Stimulated activated CD8-positive, alpha-beta memory T cell treated with anti-CD3 and anti-CD28 coated beads, Interleukin-15, amount 100 ng/mL, for 4 hours (primary cell): ENCODE results near the gene PIGW.
"Not testable (repeated sequence)": the region's sequence is repeated elsewhere in the genome, so short reads cannot be mapped to it uniquely, and the experiment has no call there.

Experiments
- DNase-seq, 2 donors: peaks; one replicate each; pipeline ENCODE4 v3.0.0-alpha.2; 2020; ENCODE audit warnings: low read depth in 2 of 2

The PIGW gene

GRCh38 chr17:36507266-36507665 is 27.5 kb upstream of the PIGW start:
- DNase-seq = no peak

GRCh38 chr17:36508439-36508838 is 26.3 kb upstream of the PIGW start:
- DNase-seq = not testable (repeated sequence)

DNA sequence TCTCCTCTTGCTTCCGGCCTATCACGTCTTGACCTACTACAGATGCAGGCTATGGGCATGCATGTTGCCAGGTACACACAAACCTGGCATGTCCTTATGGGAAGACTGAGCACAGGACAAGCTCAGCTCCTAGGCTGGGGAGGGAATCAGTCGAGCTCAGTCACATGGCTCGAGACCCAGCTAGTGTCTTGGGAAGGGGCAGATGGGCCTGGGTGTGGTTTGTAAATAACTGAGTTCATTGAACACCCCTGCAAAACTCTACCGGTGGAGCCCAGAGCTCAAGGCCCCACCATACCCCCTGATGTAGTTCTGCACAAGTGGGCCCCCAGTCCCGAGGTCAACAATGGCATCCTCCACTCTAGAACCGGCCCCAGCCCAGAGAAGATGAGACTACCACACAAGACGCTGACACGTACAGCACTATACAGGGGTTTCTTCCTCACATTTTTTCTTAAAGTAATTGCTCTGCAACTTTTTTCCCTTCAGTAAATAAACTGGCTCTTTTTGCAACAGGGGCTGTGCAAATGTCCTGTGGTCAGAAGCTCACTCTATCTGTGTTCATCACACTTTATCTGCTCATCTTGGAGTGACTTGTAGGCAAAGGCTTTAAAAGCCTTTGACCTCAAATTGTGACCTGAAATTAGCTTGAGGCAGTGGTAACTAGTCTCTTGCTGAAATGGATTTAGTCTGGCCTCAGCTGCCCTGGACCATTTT is 25.4 kb upstream of the PIGW start:
- no peak for DNase-seq

DNA sequence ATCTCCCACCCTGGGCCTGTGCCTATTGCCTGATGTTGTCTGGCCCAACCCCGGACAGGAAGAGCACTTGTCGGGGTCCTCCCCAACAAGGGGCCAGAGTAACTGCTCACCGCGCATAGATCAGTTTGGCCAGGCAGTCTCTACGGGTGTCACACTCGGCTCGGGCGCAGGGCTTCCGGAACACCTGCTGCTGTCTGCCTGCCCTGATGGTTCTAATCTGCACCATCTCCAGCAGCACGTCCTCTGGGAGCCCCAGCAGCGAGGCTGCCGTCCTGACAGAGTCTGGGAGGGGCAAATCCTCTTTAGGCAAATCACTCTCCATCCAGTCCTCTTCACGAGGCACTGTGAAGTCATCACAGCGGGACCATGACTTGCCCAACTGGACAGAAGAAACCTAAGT is 24.2 kb upstream of the PIGW start:
- DNase-seq = no peak

- DNase-seq = no peak
Observed at GRCh38 chr17:36511216-36511615, 23.6 kb upstream of the PIGW start.

DNA sequence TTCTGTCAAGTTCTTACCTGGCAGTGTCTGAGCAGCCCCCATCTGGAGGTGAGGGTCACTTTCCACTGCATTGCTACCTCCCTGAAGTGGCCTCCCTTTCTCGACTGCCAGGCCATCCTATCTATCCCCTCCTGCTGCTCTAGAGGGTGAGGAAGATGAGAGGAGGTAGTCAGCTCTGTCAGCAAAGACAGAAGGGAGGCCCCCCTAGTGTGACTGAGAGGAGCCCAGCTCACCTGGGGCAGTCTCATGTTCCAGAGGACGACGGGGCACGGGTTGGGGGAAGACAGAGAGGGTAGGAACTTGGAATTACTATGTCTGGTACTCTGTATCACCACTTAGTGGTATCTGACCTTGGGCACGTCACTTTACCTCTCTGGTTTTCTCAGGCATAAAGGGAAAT is 22.1 kb upstream of the PIGW start:
- DNase-seq = no peak

GRCh38 chr17:36514856-36515255 is 19.9 kb upstream of the PIGW start:
- DNase-seq = no peak

DNA sequence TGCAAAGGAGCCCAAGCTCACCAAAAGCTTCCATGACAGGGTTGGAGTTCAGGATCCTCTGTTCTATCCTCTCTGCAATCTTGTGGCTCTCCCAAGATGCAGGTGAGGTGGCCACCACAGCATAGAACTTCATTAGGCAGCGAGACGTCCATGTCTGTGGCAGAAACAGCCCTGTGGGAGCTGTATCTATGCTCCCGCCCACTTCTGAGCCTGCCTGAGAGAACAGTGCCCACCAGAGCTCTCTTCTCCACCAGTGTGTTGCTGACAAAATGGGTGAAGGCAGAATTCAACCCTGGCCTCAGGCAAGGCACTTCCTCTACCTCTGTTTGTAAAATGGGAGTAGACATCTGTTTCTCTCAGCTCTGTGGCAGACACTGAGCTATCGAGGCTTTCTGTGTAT is 18.9 kb upstream of the PIGW start:
- DNase-seq = no peak

DNA sequence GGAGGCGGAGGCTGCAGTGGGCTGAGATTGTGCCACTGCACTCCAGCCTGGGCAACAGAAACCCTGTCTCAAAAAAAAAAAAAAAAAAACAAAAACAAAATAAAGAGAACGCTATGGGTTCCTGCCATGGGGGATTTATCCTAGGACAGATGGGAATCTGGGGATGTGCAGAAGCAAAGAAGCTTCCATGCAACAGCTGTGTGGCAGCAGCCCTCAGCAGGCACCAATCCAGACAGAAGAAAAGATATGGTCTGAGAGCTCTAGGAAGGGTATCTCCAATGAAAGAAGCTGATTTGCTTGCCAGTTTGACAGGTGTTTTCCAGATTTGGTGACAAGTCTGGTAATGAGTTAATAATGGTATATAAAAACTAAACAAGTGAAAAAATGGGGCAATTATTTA is 11.7 kb upstream of the PIGW start:
- DNase-seq = no peak

DNA sequence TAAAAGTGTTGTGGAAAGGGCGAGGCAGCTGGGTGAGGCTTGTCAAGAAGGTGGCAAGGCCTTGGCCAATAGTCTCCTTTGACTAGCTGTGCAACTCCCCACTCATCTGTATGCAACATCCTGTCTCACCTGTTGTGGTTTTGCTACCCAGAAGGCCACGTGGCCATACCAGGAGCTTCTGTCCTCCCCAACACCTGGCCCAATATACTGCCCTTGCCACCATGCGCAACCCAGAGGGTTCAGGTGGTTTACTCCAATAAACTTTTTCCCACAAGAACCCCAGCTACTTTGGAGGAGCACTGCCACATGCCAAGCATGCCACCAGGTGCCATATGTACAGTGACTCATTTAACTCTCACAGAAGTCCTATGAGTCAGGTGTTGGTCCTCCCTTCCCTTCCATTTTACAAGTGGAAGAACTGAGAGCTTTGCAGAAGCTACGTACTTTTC is 10.3 kb upstream of the PIGW start:
- DNase-seq = no peak

GRCh38 chr17:36525113-36525512 is 9.7 kb upstream of the PIGW start:
- DNase-seq = no peak

- DNase-seq = no peak
Observed at GRCh38 chr17:36525888-36526287, 8.9 kb upstream of the PIGW start.

DNA sequence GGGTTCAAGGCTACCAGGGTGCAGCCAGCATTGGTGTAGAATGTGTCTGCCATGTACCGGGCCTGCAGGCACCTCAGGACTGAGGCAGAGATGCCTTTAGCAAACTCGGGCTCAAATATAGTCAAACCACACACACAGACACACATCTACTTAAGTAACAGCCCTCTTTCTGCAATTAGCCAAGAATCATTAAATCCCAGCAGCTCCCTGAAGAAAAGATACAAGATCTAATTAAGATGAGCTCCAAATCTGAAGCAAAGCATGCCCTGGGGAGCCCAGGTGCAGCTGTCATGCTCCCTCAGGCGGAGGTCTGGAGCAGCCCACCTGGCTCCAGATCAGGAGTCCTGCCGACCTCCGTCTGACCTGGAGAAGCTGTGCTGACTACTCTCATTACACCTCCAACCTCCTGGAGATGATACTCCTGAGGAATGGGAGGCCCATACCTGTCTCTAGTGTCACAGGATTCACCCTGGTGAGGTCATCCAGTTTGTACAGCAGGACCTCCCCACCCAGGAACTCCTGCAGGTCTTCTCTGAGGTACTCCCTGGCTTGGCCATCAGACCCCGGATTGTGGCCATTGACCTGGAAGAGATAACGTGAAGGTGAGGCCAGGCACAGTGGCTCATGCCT is 7.1 kb upstream of the PIGW start:
- DNase-seq = no peak

GRCh38 chr17:36529121-36529520 is 5.7 kb upstream of the PIGW start:
- DNase-seq = no peak

GRCh38 chr17:36532435-36532975 is 2.3 kb upstream of the PIGW start:
- DNase-seq = no peak

DNA sequence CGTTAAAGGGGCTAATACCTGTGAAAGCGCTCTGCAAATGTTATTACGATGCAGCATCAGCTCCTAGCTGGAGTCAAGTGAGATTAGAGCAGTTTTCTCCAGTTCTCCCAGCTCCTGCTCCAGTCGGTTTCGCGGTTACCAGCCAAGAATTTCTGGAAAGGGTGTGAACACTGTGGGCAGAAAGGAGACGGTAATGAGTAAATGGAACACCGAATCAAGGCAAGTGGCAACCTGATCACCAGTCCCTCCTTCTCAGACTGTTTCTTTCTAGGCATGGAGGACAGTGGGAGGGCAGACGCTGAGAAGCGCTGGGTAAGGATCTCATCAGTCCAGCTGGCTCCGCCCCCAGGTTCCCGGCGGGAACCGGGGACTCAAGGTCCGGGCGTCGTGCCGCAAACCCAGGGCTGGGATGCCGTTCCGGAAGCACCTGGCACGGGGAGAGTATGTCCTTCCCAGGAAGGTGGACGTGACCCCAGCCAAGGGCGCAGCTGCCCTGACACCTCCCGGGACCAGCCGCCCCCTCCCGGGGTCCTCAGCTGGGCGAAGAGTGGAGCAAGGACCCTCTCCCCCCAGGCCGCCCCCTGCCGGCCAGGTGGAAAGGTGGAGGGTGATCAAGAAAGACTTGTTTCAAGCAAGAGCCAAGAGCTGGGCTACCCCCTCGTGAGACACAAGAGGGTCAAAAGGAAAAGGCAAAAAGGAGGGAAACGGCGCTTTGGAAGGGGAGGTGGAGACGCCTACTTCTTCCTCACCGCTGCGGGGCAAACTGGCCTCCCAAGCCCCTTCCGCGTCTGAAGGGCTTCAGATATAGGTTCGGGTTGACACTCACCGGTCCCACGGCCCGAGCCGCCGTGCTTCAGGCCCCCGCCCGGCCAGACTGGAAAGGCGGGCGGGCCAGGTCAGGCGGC is 600 bp upstream of the PIGW start:
- DNase-seq = peak in 1 of 2 donors; percentile 27

DNA sequence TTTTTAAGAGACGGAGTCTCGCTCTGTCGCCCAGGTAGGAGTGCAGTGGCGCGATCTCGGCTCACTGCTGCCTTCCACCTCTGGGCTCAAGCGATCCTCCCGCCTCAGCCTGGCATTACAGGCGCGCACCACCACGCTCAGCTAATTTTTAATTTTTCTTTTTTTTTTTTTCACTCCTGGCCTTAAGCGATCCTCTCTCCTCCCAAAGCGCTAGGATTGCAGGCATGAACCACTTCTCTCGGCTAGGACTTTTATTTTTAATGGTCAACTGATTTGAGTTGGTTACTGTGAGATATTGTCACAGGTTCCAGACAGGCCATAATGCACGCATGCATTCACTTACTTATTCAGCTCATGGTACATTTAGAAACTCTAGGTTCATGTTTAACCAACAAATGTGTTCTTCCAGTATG is 888 bp downstream of the PIGW start:
- no peak for DNase-seq

DNA sequence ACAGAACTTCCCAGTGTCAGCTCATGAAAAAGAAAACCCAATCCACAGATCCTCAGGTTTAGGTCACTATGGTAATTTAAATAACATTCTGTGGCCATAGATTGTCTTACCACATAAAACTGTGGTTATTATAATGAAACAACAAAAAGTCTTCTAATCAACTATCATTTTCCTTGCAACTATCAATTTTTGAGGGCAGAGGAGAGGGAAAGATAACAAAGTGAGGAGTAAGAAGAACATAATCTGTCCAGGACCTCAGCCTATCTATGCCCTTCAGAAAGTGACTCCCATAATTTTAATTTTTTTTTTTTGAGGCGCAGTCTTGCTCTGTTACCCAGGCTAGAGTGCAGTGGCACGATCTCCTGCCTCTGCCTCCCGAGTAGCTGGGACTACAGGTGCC is 5.9 kb downstream of the PIGW start:
- no peak for DNase-seq

GRCh38 chr17:36542755-36543154 is 8.0 kb downstream of the PIGW start:
- no peak for DNase-seq

DNA sequence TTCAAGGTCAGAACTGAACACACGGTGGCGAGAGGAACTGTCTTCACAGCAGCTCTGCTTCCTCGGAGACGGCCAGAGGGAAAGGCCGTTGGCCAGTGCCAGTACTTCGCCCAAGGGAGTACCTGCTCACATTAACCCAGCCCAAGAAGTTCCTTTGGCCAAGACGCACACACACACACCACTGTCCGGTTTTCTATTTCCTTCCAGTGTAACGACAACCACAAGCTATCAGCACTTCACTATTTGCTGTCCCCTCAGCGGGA is 9.2 kb downstream of the PIGW start:
- no peak for DNase-seq

DNA sequence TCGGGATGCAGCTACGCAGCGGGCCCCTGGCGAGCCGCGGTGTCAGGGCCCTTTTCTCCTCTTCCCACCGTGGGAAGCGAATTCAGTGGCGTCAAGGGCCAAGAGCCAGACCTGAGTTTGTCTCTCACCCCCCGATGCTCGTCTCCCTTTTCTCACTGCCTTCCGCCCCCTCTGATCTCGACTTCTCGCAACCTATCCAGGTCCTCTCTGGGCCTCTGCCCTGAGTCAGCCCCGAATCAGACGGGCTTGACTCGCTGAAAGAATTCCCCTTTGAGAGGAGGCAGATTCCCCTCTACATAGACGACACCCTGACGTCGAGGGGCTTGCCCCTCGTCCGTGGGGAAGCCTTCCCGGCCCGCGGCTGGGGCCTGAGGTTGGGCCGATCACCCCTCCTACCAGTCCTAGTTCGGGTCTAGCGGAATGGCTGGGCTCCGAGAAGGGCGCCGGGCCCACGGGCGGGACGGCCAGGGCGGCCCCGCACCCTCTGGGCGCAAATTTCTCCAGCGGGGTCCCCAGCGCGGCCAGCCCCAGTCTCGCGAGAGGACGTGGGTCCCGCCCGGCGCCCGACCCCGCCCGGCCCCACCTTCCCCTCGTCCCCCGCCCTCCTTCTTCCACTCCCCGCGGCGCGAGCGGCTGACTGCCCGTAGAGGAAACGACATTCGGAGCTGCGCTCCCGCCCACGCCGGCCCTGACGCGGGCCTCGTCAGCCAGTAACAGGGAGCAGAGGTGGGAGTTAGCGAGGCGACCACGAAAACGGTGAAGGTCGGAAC is 9.7 kb downstream of the PIGW start, which contains the start of gene GGNBP2:
Gene GGNBP2 (plus strand): TSS at position 613 of the 770 bp plus-strand sequence. CDS start 806 bp downstream, outside the sequence.
- DNase-seq = peak; percentile 77 to 81

DNA sequence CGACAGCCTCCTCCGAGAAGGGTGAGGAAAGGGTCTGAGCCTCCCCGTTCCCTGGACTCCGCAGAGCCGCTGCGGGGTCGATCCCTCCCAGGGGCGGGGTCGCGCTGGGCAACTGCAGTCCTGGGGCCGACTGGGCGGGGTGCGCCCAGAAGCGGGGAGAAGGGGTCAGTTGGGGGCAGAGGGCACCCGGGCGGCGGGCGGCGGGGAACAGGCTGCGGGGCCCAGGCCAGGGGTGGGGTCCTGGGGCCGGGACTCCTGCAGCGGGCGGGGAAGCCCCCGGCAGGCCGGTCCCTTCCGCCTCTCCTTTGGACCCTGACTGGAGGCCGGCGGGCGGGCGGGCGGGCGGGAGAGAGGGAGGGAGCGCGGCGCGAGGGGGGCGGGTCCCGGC is 10.3 kb downstream of the PIGW start:
- no peak for DNase-seq
